ENCODE measurements around the gene CSN3. TPM values are rescaled to one million over a fixed set of nuclear protein-coding genes. Genes with fewer than 3 reads are reported as not detected.

CSN3 gene
- total RNA-seq, 2 donors from 2014 or later, result not detected

Other genes starting within 250 kb of the CSN3 start
- not detected for gene STATH, start 246.6 kb upstream of the CSN3 start, total RNA-seq
- not detected for gene HTN3, start 214.1 kb upstream of the CSN3 start, total RNA-seq
- gene HTN1, start 192.2 kb upstream of the CSN3 start, total RNA-seq, result not detected
- not detected for gene PRR27, start 88.4 kb upstream of the CSN3 start, total RNA-seq
- not detected for gene ODAM, start 46.9 kb upstream of the CSN3 start, total RNA-seq
- gene FDCSP, start 16.5 kb upstream of the CSN3 start, total RNA-seq, result not detected
- not detected for gene CABS1, start 92.4 kb downstream of the CSN3 start, total RNA-seq
- gene SMR3A, start 118.2 kb downstream of the CSN3 start, total RNA-seq, result not detected
- not detected for gene SMR3B, start 140.5 kb downstream of the CSN3 start, total RNA-seq
- gene OPRPN, start 155.3 kb downstream of the CSN3 start, total RNA-seq, result not detected
- not detected for gene MUC7, start 229.6 kb downstream of the CSN3 start, total RNA-seq

Data from T-helper 17 cell (primary cell).